OCI-LY1 (cell line): ENCODE results near the gene LIN7C.

Experiments used
- EZH2 ChIP-seq: fragments of 200-600 bp; sonication (generic), shearing (Covaris generic); IDR thresholded peaks from 2 replicates; pipeline ENCODE4 v1.8.0; 2017; ENCODE audit warnings: borderline replicate concordance, mixed run types, mild to moderate bottlenecking, antibody characterized with exemption, low read length, moderate library complexity, mixed read lengths
- TF ChIP-seq, protein P1 (sequence below): fragments of 200-600 bp; sonication (generic), shearing (Covaris generic); IDR thresholded peaks from 2 replicates; pipeline ENCODE4 v1.5.1; 2017; ENCODE audit warnings: mild to moderate bottlenecking, antibody characterized with exemption, low read length, moderate library complexity, mixed read lengths

DNA sequence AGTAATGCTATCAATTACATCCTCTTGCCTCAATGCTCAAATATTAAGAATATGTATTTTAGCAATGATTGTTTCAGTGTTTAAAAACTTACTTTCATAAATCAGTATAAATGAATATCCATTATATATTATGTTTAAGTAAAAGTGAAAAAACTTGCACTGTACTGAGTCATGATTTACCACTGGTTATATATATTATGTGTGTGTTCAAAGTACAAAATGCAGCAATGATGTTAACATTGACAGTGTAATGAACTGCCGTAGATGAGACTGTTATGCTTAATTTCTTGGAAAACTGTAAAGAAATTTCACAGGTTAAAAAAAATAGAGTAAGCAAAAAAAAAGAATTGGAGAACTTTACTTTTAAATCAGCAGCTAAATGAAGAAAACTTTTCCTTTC is 8.7 kb downstream of the LIN7C start:
- TF ChIP-seq, protein P1, sequence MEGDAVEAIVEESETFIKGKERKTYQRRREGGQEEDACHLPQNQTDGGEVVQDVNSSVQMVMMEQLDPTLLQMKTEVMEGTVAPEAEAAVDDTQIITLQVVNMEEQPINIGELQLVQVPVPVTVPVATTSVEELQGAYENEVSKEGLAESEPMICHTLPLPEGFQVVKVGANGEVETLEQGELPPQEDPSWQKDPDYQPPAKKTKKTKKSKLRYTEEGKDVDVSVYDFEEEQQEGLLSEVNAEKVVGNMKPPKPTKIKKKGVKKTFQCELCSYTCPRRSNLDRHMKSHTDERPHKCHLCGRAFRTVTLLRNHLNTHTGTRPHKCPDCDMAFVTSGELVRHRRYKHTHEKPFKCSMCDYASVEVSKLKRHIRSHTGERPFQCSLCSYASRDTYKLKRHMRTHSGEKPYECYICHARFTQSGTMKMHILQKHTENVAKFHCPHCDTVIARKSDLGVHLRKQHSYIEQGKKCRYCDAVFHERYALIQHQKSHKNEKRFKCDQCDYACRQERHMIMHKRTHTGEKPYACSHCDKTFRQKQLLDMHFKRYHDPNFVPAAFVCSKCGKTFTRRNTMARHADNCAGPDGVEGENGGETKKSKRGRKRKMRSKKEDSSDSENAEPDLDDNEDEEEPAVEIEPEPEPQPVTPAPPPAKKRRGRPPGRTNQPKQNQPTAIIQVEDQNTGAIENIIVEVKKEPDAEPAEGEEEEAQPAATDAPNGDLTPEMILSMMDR: no peak
- no peak for TF ChIP-seq EZH2
